Vagina (tissue), 2 donors: Measurements from ENCODE around the gene SMYD5. TPM values are rescaled to one million over a fixed set of nuclear protein-coding genes. Genes with fewer than 3 reads are reported as not detected.

Source experiments
- DNase-seq, 2 donors: peaks; one replicate each; pipeline ENCODE4 v3.0.0-alpha.2; 2017; ENCODE audit errors: extremely low spot score in 2 of 2
- H3K27ac ChIP-seq: fragments of 200-600 bp; sonication (generic); one replicate; pipeline ENCODE4 v1.5.1; 2019
- H3K27me3 ChIP-seq: fragments of 200-600 bp; sonication (generic); one replicate; pipeline ENCODE4 v1.5.1; 2019
- H3K36me3 ChIP-seq, 2 donors: fragments of 200-600 bp; sonication (generic); one replicate each; pipeline ENCODE4 v1.5.1; 2017 to 2019
- H3K4me1 ChIP-seq: fragments of 200-600 bp; sonication (generic); one replicate; pipeline ENCODE4 v1.5.1; 2019
- H3K4me3 ChIP-seq, 2 donors: fragments of 200-600 bp; sonication (generic); 1 replicate in 1 of 2; 2 replicates in 1 of 2; pipeline ENCODE4 v1.5.1; 2016 to 2019
- H3K9me3 ChIP-seq: fragments of 200-600 bp; sonication (generic); one replicate; pipeline ENCODE4 v1.5.1; 2019
- POLR2A ChIP-seq, 2 donors: fragments of 450-650 bp; IDR thresholded peaks; one replicate each; pipeline ENCODE4 v1.6.1; 2017; ENCODE audit warnings: antibody characterized with exemption in 2 of 2, mild to moderate bottlenecking in 2 of 2, moderate library complexity in 2 of 2
- POLR2AphosphoS5 ChIP-seq, 2 donors: sonication (generic); formaldehyde crosslinking; IDR thresholded peaks; one replicate each; pipeline ENCODE4 v1.9.0; 2017; ENCODE audit warnings: antibody characterized with exemption in 2 of 2, mild to moderate bottlenecking in 2 of 2, low read depth in 1 of 2; ENCODE audit not compliant: insufficient read depth in 1 of 2
- intact Hi-C: fragments of 100-400 bp; cut with DNase I; formaldehyde crosslinking; loops from one replicate; pipeline ENCODE4 v1.15.1; 2023
- total RNA-seq: library from RNA; depleted of rRNA; stranded (reverse); fragments of >200 nt; gene quantifications from one replicate; pipeline ENCODE4 v1.2.3, GENCODE V29; 2016
- TF ChIP-seq, protein P1 (sequence below), 3 experiments: fragments of 450-650 bp in 2 of 3; fragments of 200-600 bp in 1 of 3; sonication (generic) in 1 of 3; IDR thresholded peaks; one replicate each; pipeline ENCODE4 v1.5.1; 2017 to 2019; ENCODE audit warnings: antibody characterized with exemption in 3 of 3, mild to moderate bottlenecking in 2 of 3, moderate library complexity in 2 of 3

Gene SMYD5
- total RNA-seq, 1 donor from 2014 or later = 16.0 TPM

DNA sequence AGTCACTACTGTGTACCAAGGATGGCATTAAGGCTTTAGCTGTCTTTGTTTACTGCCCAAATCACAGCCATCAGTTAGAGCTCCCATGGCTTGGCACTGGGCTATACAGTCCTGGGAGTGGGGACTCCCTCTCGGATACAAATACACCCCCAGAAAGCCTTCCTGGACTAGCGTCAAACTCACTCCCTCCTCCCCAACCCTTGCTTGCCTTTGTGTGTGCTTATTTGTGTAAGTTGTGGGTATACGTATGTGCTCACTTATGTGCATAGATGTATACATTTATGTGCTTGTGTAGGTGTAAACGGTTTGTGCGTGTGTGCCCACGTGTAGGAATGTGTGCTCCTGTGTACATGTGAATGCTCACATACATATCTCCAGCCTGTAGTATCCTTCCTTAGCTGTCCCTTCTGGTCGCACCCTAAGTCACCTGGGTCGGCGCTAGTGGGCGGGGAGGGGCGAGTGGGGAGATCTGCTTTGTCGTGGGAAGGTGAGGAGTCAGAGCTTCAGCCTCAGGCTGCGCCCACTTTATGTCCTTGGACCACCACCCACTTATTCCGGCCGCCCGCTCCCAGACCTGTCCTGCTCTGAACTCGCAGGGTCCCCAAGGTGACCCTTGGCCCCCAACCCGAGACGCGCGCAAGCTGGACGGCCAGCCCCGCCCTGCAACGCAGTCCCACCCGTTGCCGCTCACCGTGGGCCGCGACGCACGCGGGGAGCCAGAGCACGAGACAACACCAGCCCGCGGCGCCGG lies 18.5 kb downstream of the SMYD5 start:
- no peak for DNase-seq
- TF ChIP-seq, protein P1, sequence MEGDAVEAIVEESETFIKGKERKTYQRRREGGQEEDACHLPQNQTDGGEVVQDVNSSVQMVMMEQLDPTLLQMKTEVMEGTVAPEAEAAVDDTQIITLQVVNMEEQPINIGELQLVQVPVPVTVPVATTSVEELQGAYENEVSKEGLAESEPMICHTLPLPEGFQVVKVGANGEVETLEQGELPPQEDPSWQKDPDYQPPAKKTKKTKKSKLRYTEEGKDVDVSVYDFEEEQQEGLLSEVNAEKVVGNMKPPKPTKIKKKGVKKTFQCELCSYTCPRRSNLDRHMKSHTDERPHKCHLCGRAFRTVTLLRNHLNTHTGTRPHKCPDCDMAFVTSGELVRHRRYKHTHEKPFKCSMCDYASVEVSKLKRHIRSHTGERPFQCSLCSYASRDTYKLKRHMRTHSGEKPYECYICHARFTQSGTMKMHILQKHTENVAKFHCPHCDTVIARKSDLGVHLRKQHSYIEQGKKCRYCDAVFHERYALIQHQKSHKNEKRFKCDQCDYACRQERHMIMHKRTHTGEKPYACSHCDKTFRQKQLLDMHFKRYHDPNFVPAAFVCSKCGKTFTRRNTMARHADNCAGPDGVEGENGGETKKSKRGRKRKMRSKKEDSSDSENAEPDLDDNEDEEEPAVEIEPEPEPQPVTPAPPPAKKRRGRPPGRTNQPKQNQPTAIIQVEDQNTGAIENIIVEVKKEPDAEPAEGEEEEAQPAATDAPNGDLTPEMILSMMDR (IDR thresholded peaks at IDR 0.05) = no peak
- TF ChIP-seq POLR2AphosphoS5 (IDR thresholded peaks at IDR 0.05; ENCODE audit: insufficient read depth in 1 of 2, low read depth in 1 of 2) = no peak
- Histone ChIP-seq H3K9me3 (no peaks in the 10 kb centered on the region), H3K27ac (peak overlapping the region; percentile 41), H3K27me3 (no peaks in the 10 kb centered on the region), H3K4me1 (peaks cover 36% of the 10 kb centered on the region), H3K4me3 (peak overlapping the region; percentile 73 to 83), H3K36me3 (peaks cover 0 to 8% of the 10 kb centered on the region in 2 donors)
- intact Hi-C loops = no loop called here

DNA sequence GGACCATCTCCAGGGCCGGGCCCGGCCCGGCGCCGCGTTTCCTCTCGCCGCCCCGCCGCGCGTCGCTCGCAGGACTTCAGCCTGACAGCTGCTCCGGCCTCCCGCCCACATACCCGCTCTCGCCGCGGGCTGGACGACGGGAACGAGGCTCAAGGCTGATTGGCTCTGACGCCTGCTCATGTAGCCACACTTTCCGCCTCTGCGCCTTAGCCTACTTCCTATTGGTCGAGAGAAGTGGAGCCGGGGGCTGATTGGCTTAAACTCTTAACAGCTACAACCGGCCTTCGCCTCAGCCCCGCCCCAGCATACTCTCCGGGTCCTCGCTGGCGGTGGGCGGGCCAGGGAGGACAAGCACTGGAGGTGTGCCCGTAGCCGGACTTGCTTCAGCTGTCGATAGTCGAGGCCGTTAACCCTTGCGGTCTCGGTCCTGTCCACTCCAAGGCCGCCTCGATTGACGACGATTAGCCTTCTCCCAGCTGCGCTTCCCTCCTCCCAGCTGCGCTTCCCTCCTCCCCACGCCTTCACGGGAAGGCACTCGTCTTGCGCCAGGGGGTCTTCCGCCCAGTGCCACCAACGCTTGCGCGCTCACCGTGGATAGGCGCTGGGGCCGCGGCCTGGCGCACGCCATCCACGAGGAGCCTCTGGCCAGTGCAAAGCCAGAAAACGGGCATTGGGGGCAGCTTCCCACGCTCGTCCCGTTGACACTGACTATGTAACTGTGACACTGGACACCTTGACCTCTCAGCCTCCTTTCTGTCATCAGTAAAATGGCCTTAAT lies 19.3 kb downstream of the SMYD5 start, which contains the start of gene PRADC1:
Gene PRADC1, minus strand, starts transcription at position 86 of the 778 bp plus-strand sequence. Its CDS starts 79 bp downstream, at position 7.
- TF ChIP-seq, protein P1 (IDR thresholded peaks at IDR 0.05) = no peak
- TF ChIP-seq POLR2AphosphoS5 (IDR thresholded peaks at IDR 0.05; ENCODE audit: insufficient read depth in 1 of 2, low read depth in 1 of 2) = peak; percentile 75 to 84
- intact Hi-C loops = no loop called here
- peak within 1 kb of the TSS; percentile 95 for H3K27ac ChIP-seq
- H3K27me3 ChIP-seq = no peaks in the 10 kb centered on the region
- peaks cover 43% of the 10 kb centered on the region for H3K4me1 ChIP-seq
- H3K9me3 ChIP-seq = no peaks in the 10 kb centered on the region
- H3K4me3 ChIP-seq = peak within 1 kb of the TSS; percentile 73 to 83
- DNase-seq = peak in 1 of 2 donors; percentile 100
- H3K36me3 ChIP-seq = peaks cover 0 to 7% of the 10 kb centered on the region in 2 donors

DNA sequence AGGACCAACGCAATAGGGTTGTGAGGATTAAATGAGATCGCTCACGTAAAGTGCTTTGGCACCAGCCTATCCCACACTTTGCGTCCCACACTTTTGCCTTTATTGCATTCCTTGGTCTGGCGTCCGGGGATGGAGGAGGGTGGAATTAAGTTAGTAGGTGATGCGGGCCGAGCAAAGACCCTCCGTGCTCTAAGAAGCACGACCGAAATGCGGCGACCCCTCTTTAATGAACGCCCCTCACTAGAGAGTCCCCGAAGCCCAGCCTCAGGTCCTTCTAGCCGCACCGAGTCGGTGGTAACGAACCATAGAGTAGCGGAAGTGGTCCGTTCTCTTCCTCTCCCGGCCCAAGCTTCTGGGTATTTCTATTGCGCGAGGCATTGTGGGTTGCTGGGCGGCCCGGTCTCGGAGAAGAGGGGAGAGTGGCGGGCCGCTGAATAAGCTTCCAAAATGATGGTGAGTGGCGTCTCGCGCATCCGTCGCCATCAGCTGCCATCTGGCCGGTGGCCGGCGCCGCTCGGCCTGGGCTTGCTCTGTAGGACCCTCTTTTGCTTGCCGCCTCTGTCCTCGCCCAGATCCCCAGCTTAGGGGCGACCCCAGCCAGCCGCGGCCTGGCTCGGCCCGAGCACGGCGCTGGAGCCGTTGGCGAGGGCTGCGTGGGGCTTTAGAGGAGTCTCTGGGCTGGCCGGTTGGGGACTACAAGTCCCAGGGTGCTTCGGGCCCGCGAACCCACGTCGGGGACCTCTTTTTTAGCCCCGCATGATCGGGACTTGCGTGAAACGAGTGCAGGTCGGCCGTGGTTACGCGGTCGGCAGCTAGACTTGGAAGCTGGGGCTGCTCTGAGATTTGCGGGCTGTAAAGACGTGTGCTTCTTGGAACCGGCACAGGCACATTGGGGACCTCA lies 20.1 kb downstream of the SMYD5 start, which contains the start of gene CCT7:
Gene CCT7, plus strand, starts transcription at position 377 of the 901 bp plus-strand sequence. Its CDS starts 71 bp downstream, at position 448.
- peaks cover 0 to 4% of the 10 kb centered on the region in 2 donors for H3K36me3 ChIP-seq
- TF ChIP-seq POLR2A (IDR thresholded peaks at IDR 0.05) (peak in 1 of 2 donors; percentile 61), POLR2AphosphoS5 (IDR thresholded peaks at IDR 0.05; ENCODE audit: insufficient read depth in 1 of 2, low read depth in 1 of 2) (peak; percentile 95)
- TF ChIP-seq, protein P1 (IDR thresholded peaks at IDR 0.05) = no peak
- peak within 1 kb of the TSS; percentile 95 for H3K27ac ChIP-seq
- H3K4me1 ChIP-seq = peaks cover 49% of the 10 kb centered on the region
- intact Hi-C loops = no loop called here
- H3K27me3 ChIP-seq = no peaks in the 10 kb centered on the region
- DNase-seq = peak in 1 of 2 donors; percentile 93
- peak within 1 kb of the TSS; percentile 73 to 83 for H3K4me3 ChIP-seq
- no peaks in the 10 kb centered on the region for H3K9me3 ChIP-seq

DNA sequence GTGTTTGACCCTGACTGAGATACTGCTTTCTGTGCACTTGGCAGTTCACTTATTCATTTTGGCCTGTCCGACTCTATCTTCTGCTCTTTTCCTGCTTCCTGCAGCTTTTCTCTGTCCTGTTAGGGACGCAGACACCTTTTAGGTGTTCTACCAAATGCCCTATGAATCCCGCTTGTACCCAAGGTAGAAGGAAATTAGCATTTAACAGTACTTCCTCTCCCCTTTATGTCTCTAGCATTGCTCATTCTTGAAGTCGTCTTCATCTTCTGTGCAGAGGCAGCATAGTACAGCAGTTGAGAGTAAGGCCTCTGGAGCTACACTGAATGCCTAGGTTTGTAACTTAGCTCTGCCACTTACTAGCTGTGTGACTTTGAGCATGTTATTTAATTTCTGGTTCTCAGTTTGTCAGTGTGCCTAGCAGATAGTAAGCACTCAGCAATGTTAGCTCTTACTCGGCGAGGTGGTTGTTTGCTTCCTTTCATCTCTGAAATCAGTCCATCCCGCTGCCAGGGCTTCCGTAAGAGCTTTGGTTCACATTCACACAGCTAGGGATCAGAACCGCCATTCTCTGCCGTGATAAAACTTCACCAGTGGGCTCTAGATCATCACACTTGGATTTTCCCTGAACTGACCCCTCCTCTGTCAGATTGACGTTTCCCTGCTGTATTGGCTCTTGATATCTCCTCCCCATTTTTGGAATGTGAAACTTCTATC lies 21.4 kb downstream of the SMYD5 start:
- Histone ChIP-seq H3K27ac (peak overlapping the region; percentile 95), H3K4me1 (peaks cover 60% of the 10 kb centered on the region), H3K27me3 (no peaks in the 10 kb centered on the region), H3K9me3 (no peaks in the 10 kb centered on the region), H3K4me3 (peak overlapping the region; percentile 73 to 83), H3K36me3 (peaks cover 0 to 10% of the 10 kb centered on the region in 2 donors)
- DNase-seq = no peak
- TF ChIP-seq POLR2A (IDR thresholded peaks at IDR 0.05) (no peak), POLR2AphosphoS5 (IDR thresholded peaks at IDR 0.05; ENCODE audit: insufficient read depth in 1 of 2, low read depth in 1 of 2) (no peak)
- TF ChIP-seq, protein P1 (IDR thresholded peaks at IDR 0.05) = no peak
- intact Hi-C loops = no loop called here
